C4-2B (cell line): Measurements from ENCODE around the gene ALKBH7.

ENCODE experiments used
- ZFX ChIP-seq: fragments of 450-650 bp; IDR thresholded peaks from 2 replicates; pipeline ENCODE4 v1.6.1; 2017
- TF ChIP-seq, protein P1 (sequence below): fragments of 450-650 bp; conservative IDR thresholded peaks from 2 replicates; pipeline ENCODE4 v1.5.1; 2017; ENCODE audit warnings: mild to moderate bottlenecking

DNA sequence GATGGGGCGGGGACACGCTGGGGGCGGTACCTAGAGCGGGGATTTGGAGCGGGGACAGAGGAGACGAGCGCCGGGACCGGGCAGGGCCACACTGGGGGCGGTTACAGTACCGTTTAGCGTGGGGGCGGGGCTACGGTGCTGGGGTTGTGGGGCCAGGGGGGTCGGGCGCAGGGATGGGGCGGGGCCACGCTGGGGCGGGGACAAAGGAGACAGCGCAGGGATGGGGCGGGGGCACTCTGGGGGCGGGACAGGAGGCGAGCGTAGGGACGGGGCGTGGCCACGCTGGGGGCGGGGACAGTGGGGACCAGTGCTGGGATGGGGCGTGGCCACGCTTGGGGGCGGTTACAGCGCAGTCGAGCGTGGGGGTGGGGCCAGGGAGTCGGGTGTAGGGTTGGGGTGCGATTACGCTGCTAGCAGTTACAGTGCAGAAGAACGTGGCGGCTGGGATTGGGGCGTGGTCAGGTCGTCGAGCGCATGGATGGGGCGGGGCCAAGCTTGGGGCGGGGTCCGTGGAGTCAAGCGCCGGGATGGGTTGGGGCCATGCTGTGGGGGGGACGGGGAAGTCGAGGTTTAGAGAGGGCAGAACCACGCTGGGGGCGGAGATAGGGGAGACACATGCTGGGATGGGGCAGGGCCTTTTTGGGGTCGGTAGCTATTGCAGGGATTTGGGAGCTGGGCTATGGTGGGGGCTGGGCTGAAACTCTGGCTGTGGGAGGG lies 660 bp downstream of the ALKBH7 start:
- no peak for TF ChIP-seq ZFX
- TF ChIP-seq, protein P1, sequence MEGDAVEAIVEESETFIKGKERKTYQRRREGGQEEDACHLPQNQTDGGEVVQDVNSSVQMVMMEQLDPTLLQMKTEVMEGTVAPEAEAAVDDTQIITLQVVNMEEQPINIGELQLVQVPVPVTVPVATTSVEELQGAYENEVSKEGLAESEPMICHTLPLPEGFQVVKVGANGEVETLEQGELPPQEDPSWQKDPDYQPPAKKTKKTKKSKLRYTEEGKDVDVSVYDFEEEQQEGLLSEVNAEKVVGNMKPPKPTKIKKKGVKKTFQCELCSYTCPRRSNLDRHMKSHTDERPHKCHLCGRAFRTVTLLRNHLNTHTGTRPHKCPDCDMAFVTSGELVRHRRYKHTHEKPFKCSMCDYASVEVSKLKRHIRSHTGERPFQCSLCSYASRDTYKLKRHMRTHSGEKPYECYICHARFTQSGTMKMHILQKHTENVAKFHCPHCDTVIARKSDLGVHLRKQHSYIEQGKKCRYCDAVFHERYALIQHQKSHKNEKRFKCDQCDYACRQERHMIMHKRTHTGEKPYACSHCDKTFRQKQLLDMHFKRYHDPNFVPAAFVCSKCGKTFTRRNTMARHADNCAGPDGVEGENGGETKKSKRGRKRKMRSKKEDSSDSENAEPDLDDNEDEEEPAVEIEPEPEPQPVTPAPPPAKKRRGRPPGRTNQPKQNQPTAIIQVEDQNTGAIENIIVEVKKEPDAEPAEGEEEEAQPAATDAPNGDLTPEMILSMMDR: no peak
